ENCODE results near the gene ALDH3B1. TPM values are rescaled to one million over a fixed set of nuclear protein-coding genes. Genes with fewer than 3 reads are reported as not detected.

ALDH3B1 gene
- total and polyA plus RNA-seq, 2 of the 4 experiments (the other 2 are of a cell fraction), result 11.8 to 22.8 TPM

GRCh38 chr11:68039526-68040086 lies 29.5 kb downstream of the ALDH3B1 start:
- Histone ChIP-seq H3K4me1 (ENCODE audit: control insufficient read depth, insufficient read depth, low read length) (peaks cover 25% of the 10 kb centered on the region), H3K27me3 (ENCODE audit: control insufficient read depth, insufficient read depth, low read length) (no peaks in the 10 kb centered on the region), H3K18ac (ENCODE audit: low read depth, low read length) (peak overlapping the region; percentile 29), H4K8ac (ENCODE audit: low read depth in 2 of 2, low read length in 2 of 2) (peak overlapping the region; percentile 84 to 96), H2BK5ac (ENCODE audit: low read depth, low read length, poor library complexity, severe bottlenecking) (peak overlapping the region; percentile 61), H2AFZ (replicated peaks; ENCODE audit: low read length, poor library complexity) (peak overlapping the region; percentile 82), H4K5ac (ENCODE audit: low read depth, low read length) (peak overlapping the region; percentile 88), H3K36me3 (ENCODE audit: control insufficient read depth, insufficient read depth, low read length) (peaks cover 15% of the 10 kb centered on the region; the same call in 1 of the 2 replicates), H2BK15ac (ENCODE audit: low read depth, low read length) (peak overlapping the region; percentile 88; the same call in 1 of the 3 replicates), H3K27ac (ENCODE audit: insufficient read depth, low read length) (peak overlapping the region; percentile 71), H3K9ac (ENCODE audit: low read depth, low read length) (peak overlapping the region; percentile 72), H3K56ac (ENCODE audit: extremely low read depth, insufficient read depth, low read length) (peak overlapping the region; percentile 80), H3K4ac (ENCODE audit: low read depth, low read length) (peak overlapping the region; percentile 95), H2BK120ac (ENCODE audit: low read depth, low read length) (peak overlapping the region; percentile 74), H3K9me3 (ENCODE audit: control insufficient read depth, insufficient read depth, low read length) (no peaks in the 10 kb centered on the region), H3K79me1 (ENCODE audit: low read depth in 1 of 2, low read length in 2 of 2) (peaks cover 7 to 47% of the 10 kb centered on the region in 2 experiments; a peak in 3 of 4 replicates), H3K4me3 (ENCODE audit: insufficient read depth, low read depth, low read length) (peak overlapping the region; percentile 74), H2AK5ac (ENCODE audit: low read depth, low read length) (peak overlapping the region; percentile 91), H4K20me1 (ENCODE audit: insufficient read depth, low read length) (no peaks in the 10 kb centered on the region; the same call in 1 of the 2 replicates), H4K91ac (ENCODE audit: insufficient read depth, low read depth, low read length) (peak overlapping the region; percentile 90), H2AK9ac (replicated peaks; ENCODE audit: low read depth, low read length, poor library complexity) (peak overlapping the region; percentile 94), H2BK20ac (ENCODE audit: low read depth, low read length) (peak overlapping the region; percentile 50; the same call in 1 of the 2 replicates), H3K14ac (replicated peaks; ENCODE audit: low read depth, low read length) (peak overlapping the region; percentile 82), H3K9me1 (ENCODE audit: insufficient read depth, low read length) (no peaks in the 10 kb centered on the region), H3K4me2 (ENCODE audit: low read depth, low read length) (peak overlapping the region; percentile 95), H3K23ac (ENCODE audit: low read depth, low read length) (peak overlapping the region; percentile 85)
- WGBS, 2 experiments (ENCODE audit: extremely low coverage in 2 of 2, insufficient read length in 1 of 2), result no CpG with 5 or more reads among the region's 10 CpGs
- intact Hi-C loops (cut with micrococcal nuclease), result no loop called here
- ATAC-seq (ENCODE audit: low read depth) (no peak), DNase-seq (no peak)
- dilution Hi-C loops (cut with HindIII; ENCODE audit: low sequenced_read_pairs, unreplicated experiment), result no loop called here
- ChIA-PET POLR2A (ENCODE audit: unreplicated experiment) (interaction anchor here (1.4 kb wide), 1 partner anchor 29 kb away, joined by 4 read pairs; no protein-coding TSS in a partner anchor), CTCF (no interaction called here)
- TF ChIP-seq MAFK (IDR thresholded peaks at IDR 0.05; ENCODE audit: low read depth, low read length), result no peak
- no peak for TF ChIP-seq SMC3 (IDR thresholded peaks at IDR 0.05; ENCODE audit: low read depth, low read length)
- TF ChIP-seq CHD1 (IDR thresholded peaks at IDR 0.05; ENCODE audit: low read depth, low read length), result no peak
- no peak for TF ChIP-seq FOS (IDR thresholded peaks at IDR 0.05; ENCODE audit: low read depth, low read length)
- no peak for TF ChIP-seq MXI1 (IDR thresholded peaks at IDR 0.05; ENCODE audit: borderline replicate concordance, low read depth, low read length)
- no peak for TF ChIP-seq RCOR1 (IDR thresholded peaks at IDR 0.05; ENCODE audit: insufficient replicate concordance, low read length)
- TF ChIP-seq CTCF (conservative IDR thresholded peaks at IDR 0.05; ENCODE audit: low read depth, low read length), result no peak
- TF ChIP-seq USF2 (IDR thresholded peaks at IDR 0.05; ENCODE audit: low read depth, low read length), result no peak
- no peak for TF ChIP-seq NFE2L2 (IDR thresholded peaks at IDR 0.05; ENCODE audit: low read depth, low read length)
- TF ChIP-seq ELK1 (IDR thresholded peaks at IDR 0.05; ENCODE audit: borderline replicate concordance, low read depth, low read length), result no peak
- TF ChIP-seq MAZ (IDR thresholded peaks at IDR 0.05; ENCODE audit: borderline replicate concordance, low read depth, low read length), result no peak
- TF ChIP-seq CEBPB (IDR thresholded peaks at IDR 0.05; ENCODE audit: low read depth, low read length), result no peak
- TF ChIP-seq RAD21 (IDR thresholded peaks at IDR 0.05; ENCODE audit: low read length), result no peak
- in situ Hi-C loops (cut with MboI; ENCODE audit: low sequenced_read_pairs), result no loop called here
- no TSS peak for BruUV-seq (replicated peaks)

Data from IMR-90 (cell line).